ENCODE measurements around the gene STAT6.

STAT6 gene

DNA sequence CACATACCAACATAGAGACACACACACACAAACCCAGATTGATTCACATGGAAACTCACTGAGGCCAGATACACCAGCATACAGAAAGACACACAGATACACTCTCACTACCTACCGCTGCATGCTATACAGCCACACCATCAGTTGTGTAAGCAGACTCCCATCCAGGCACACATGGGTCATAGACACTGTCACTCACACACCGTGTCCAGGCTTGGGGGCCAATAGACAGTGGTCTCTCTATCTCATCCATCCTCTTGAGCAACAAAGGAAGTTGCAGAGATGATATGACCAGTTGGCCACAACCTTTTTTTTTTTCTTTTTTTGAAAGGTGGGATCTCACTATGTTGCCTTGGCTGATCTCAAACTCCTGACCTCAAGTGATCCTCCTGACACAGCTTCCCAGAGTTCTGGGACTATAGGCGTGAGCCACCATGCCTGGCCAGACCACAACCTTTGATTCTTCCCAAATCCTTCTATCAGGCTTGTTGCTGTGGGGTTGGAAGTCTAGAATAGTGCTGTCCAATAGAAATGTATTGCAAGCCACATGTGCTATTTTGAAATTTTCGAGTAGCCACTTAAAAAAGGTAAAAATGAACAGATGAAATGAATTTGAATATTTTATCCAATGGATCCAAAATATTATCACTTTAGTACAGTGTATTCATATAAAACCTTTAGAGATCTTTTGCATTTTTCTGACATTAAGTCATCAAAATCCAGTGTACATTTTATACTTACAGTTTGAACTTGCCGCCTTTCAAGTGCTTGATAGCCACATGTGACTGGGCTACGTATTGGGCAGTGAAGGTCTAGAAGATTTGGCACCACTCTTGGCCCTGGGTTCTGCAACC is 28.9 kb upstream of the STAT6 start:
- DNase-seq (ENCODE audit: low spot score) = no peak
- in situ Hi-C loops (cut with MboI; ENCODE audit: low pct_unique_long_range_greater_than_20kb, low sequenced_read_pairs, unreplicated experiment) = no loop called here
- TF ChIP-seq, protein P1, sequence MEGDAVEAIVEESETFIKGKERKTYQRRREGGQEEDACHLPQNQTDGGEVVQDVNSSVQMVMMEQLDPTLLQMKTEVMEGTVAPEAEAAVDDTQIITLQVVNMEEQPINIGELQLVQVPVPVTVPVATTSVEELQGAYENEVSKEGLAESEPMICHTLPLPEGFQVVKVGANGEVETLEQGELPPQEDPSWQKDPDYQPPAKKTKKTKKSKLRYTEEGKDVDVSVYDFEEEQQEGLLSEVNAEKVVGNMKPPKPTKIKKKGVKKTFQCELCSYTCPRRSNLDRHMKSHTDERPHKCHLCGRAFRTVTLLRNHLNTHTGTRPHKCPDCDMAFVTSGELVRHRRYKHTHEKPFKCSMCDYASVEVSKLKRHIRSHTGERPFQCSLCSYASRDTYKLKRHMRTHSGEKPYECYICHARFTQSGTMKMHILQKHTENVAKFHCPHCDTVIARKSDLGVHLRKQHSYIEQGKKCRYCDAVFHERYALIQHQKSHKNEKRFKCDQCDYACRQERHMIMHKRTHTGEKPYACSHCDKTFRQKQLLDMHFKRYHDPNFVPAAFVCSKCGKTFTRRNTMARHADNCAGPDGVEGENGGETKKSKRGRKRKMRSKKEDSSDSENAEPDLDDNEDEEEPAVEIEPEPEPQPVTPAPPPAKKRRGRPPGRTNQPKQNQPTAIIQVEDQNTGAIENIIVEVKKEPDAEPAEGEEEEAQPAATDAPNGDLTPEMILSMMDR (IDR thresholded peaks at IDR 0.05; ENCODE audit: extremely low read depth, insufficient read depth, missing control alignments) = no peak

DNA sequence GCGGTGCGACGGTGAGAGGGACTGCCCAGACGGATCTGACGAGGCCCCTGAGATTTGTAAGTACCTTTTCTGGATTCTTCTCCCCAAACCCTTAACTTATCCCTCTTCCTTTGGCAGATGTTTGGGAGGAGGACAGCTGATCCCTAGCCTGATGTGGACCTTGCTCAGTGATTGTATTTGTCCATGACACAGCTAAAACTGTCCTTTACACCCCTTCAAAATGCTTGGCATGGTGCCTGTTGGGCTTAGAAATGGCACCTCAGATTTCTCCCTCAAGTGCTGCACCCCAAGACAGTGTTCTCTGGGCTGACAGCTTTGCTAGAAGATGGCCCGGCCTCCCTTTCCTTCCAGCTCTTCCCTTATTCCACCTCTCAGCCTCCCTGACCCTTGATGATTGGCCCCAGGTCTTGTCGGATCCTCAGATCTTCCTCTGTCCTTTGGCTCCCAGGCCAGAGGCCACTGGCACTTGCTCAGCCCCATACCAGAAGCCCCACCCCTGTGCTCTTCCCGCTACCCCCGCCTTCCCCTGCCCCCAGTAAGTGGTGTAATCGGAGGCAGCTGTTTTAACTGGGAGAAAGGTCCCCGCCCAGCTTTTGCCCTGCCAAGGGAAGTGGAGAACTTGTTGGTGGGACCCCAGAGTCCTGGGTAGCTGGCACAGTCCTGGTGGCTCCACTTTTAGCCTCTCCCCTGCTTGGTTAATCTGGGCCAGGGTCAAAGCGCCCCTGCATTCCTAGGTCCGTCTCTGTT is 27.5 kb upstream of the STAT6 start:
- TF ChIP-seq, protein P1 (IDR thresholded peaks at IDR 0.05; ENCODE audit: extremely low read depth, insufficient read depth, missing control alignments) = no peak
- in situ Hi-C loops (cut with MboI; ENCODE audit: low pct_unique_long_range_greater_than_20kb, low sequenced_read_pairs, unreplicated experiment) = no loop called here
- no peak for DNase-seq (ENCODE audit: low spot score)

DNA sequence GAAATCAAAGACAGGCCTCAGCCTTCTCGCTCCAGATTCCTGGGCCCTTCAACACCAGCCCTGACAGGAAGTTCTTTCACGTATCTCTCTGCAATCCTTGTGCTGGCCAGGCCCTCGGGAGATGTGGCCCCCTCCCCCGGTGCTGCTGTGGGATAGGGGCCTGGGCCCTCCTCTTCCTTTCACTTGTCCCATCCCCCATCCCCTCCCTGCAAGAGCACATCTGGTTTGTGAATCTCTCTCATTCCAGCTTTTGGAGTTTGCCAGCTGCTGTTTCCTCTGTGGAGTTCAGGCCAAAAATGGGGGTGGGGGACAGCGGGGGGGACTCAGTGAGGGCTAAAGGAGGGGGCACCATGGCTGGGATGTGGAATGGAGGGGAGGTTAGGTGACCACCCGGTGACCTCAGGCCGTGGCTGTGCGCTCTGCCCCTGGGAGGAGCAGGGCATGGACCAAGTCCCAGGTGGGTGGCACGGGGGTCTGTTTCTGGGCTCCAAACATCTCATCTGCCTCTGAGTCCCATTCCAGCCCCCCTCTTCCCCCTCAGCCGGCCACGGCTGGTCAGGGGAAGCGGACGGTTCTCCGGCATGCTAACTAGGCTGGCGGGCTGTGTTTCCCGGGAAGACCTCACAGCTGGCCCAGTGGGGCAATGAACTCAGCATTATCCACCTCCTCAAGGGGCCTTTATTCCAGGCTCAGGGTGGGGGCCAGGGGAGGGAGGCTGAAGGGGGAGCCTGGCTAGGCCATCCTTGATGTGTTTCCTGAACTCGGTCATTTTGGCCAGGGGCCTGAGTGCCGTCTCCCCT is 24.6 kb upstream of the STAT6 start:
- no peak for DNase-seq (ENCODE audit: low spot score)
- TF ChIP-seq, protein P1 (IDR thresholded peaks at IDR 0.05; ENCODE audit: extremely low read depth, insufficient read depth, missing control alignments) = no peak
- in situ Hi-C loops (cut with MboI; ENCODE audit: low pct_unique_long_range_greater_than_20kb, low sequenced_read_pairs, unreplicated experiment) = no loop called here

DNA sequence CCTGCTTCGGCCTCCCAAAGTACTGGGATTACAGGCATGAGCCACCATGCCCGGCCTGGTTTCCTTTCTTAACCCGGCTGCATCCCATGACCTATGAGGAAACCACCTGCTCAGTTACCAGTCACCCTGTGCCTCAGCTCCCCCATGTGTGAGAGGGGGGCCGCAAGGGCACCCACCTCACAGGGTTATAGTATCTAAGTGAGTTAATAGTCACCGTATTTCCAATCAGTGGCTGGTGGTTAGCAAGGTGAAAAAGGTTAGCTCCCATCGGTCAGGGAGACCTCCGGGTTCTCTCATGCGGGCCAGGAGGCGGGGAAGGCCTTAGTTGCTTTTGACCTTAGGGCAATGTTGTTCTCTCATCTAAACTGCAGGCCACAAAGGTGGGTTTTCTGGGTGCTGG is 23.8 kb upstream of the STAT6 start:
- no peak for DNase-seq (ENCODE audit: low spot score)
- TF ChIP-seq, protein P1 (IDR thresholded peaks at IDR 0.05; ENCODE audit: extremely low read depth, insufficient read depth, missing control alignments) = no peak
- in situ Hi-C loops (cut with MboI; ENCODE audit: low pct_unique_long_range_greater_than_20kb, low sequenced_read_pairs, unreplicated experiment) = no loop called here

DNA sequence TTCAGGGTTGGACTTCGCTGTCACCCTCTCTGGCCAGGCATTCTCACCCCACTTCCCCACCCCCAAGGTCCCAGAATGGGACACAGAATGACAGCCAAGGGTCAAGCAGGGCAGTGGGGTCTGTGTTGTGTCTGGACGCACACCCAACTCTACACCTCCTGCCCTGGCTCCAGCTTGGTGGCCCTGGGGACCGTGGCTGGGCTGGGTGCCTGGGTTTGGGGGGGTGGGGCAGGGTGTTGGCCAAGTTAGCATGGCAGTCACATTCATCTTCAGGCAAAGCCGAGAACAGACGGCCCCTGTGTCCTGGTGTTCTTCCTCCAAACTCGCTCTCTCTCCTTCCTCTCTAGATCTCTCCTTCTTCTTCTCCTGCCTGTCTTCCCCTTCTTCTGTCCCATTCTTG is 22.8 kb upstream of the STAT6 start:
- TF ChIP-seq, protein P1 (IDR thresholded peaks at IDR 0.05; ENCODE audit: extremely low read depth, insufficient read depth, missing control alignments) = no peak
- DNase-seq (ENCODE audit: low spot score) = no peak
- in situ Hi-C loops (cut with MboI; ENCODE audit: low pct_unique_long_range_greater_than_20kb, low sequenced_read_pairs, unreplicated experiment) = no loop called here

DNA sequence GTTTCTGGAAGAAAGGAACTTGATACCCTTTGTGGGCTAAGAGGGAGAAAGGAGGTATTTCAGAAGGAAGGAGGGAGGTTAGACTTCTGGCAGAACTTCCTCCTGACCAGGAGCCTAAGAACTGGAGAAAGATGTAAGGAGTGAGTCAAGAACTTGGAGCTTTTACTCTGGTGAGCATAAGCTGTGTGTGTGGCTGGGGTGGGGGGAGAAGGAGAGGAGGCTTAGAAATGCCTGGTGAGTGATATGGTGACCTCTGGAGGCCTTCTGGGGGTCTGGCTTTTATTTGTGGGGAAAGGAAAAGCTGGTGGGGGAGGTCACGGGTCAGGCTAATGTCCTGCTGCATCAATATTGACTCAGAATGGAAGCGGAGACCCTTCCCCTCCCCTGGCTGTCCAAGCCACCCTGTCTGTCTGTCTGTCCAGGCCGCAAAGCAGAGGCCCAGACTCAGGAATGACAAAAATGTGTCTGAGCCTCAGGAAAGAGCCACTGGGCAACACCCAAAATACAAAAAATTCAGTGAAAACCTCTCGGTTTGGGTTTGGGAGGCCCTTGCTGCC is 21.9 kb upstream of the STAT6 start:
- TF ChIP-seq, protein P1 (IDR thresholded peaks at IDR 0.05; ENCODE audit: extremely low read depth, insufficient read depth, missing control alignments) = no peak
- no peak for DNase-seq (ENCODE audit: low spot score)
- in situ Hi-C loops (cut with MboI; ENCODE audit: low pct_unique_long_range_greater_than_20kb, low sequenced_read_pairs, unreplicated experiment) = no loop called here

Measured in GM13977 (cell line).